Posterior vena cava (tissue), 2 donors: ENCODE results near the gene FPGS. TPM values are rescaled to one million over a fixed set of nuclear protein-coding genes. Genes with fewer than 3 reads are reported as not detected.

Experiments
- DNase-seq: peaks from one replicate; pipeline ENCODE4 v3.0.0-alpha.2; 2020; ENCODE audit warnings: low spot score
- intact Hi-C, 2 donors: fragments of 100-400 bp; cut with DNase I; formaldehyde crosslinking; loops; one replicate each; pipeline versions ENCODE4 v1.14.1 to v1.14.2; 2022 to 2023
- total RNA-seq, 2 donors: library from RNA; stranded (reverse); fragmentation: NEBNext Ultra II Directional; extraction: Animal tissue kit (Norgen Biotek cat#: 25700); gene quantifications; one replicate each; pipeline ENCODE4 v1.2.1, GENCODE V29; 2021
- donor health status: DM: yes; HTN: yes; CAD: no.
- donor health status: DM: yes; HTN: yes; CAD: no.

The FPGS gene
- total RNA-seq, 2 donors from 2014 or later: 35.5 to 55.1 TPM

DNA sequence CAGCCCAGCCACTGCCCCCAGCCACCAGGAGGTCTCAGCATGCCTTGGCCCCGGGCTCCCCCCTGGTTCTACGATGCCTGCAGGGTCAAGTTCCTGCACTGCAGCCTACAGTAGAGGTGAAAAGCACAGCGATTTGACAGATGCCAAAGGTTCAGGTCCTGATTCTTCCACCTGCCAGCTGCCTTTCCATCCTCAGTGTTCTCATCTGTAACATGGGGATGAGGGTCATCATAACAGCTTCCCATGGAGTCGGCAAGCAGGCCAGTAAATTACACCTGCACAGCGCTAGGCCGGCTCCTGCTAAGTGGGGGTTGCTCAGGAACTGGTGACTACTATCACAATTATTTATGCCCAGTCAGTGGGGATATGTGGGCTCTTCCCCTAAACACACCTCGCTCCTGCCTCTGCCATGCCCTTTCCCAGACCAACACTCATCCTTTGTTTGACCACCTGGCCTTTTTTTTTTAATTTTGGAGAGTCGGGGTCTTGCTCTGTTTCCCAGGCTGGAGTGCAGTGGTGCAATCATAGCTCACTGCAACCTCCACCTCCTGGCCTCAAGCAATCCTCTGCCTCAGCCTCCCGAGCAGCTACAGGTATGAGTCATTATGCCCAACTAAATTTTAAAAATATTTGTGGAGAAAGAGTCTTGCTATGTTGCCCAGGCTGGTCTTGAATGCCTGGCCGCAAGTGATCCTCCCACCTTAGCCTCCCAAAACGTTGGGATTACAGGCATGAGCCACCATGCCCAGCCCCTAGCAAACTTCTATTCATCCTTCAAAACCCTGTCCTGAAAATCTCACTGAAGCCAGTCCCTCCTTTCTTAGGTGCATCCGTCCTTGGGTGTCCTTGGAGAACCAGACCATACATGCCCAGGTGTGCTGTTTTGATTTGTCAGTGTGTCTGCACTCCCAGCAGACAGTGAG lies 45.4 kb downstream of the FPGS start:
- intact Hi-C loops: no loop called here
- no peak for DNase-seq

DNA sequence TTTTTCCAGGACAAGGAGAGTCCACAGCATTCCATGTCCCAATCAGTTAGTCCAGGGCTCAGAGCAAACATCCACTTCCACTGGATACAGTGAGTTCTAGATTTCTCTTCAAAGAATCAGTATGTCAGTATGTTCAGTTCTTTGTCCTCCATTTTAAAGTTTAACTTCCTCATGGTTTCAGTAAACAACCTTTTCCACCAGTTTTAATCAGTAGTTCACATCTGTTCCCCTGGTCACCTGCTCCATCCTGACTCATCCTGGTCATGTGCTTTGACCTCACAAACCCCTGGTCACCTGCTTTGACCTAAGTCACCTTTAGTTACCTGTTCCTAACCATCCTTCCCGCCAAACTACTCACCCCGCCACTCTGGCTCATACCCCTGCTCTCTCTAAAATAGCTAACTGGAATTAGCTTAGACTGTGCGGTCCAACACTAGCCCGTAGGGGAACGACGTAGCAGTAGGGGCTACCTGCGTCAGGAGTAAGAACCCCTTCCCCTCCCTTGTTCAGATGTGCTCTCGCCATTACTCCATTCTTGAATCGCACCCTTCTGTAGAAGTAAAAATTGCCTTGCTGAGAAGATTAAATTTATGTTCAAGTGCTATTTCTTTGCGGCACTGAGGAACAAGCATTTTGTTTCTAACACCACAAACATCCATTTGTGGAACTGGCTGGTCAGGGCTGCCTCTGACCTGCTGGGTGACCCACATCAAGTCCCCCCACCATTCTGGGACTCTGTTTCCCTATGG lies 46.2 kb downstream of the FPGS start:
- intact Hi-C loops: no loop called here
- DNase-seq: no peak

DNA sequence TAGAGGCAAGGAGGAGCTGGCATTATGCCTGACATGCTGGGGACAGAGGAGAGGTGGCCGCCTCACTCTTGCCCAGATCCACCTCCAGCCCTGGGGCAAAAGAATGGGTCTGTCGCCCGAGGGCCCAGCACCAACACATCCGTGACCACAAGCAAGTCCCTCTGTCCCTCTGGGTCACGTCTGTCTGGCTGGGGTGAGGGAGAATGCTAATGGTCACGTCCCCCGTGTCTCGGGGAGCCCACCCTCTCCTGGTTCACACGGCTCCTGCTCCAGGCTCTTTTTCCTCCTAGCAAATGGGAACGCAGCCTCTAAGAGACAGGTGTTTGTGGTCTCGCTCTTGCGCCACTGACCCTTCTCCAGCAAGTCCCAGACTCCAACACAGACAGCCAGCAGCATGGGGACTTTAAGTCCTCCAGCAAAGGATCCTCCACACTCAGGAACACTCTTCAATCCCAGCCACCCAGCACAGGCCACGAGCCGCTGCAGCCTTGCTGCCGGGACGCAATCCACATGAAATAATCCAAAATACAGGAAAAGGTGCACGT lies 47.7 kb downstream of the FPGS start:
- DNase-seq: no peak
- intact Hi-C loops: no loop called here

DNA sequence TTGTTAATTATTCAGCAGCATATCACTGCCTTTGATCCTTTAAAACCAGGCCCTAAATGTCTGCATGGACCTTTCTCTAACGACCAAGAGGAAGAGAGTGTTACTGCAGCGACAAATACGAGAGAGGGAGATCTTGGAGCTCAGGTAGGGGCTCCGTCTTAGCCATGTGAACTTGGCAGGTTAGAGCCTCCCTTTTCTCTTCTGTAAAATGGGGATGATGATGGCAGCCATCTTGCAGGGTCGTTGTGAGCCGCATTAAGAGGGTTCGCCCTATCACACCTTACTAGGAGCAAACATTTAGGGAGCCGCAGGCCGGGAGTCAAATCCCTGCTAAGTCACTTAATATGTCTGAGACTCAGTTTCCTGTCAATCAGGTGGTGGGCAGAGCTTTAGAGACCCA lies 50.1 kb downstream of the FPGS start:
- intact Hi-C loops: no loop called here
- DNase-seq: no peak

DNA sequence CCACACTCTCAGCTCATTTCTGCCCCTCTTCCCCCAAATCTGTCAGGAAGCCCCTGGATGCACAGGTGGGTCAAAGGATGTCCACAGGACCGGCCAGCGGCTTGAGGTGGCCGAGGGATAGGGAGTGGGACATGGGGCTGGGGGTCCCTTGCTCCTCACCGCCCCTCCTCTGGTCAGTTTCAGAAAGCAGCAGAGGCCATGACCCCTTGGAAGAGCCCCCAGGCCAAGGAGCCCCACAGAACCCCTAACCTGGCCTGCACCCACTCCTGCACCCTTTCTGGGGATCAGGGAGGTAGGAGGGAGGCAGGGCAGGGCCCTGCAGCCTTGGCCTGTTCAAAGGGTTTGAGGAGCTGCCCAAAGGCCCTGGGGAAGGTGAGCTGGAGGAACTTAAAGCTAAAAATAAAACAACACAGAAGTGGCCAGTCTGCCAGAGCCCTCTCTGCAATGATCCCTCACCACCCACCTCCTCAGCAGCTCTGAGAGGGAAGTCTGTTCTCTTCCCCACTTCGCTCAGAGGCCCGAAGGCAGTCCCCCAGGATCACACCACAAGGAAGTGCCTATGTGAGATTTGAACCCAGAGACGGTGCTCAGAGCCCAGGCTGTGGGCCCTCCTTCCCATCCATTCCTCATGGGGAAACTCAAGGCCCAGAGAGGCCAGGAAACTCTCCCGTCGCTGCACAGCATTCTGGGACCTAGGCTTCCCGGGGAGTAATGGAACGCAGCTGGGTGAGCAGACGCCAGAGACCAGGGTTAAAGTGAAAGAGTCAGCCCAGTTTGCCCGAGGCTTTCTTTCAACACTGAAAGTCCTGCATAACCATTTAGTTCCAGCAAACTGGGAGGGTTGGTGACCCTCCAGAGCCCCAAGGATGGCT lies 50.9 kb downstream of the FPGS start:
- intact Hi-C loops: loop anchor here in 1 of 2 donors (2.0 kb wide), 1 partner anchor 19 kb away; no protein-coding TSS in a partner anchor
- DNase-seq: no peak

DNA sequence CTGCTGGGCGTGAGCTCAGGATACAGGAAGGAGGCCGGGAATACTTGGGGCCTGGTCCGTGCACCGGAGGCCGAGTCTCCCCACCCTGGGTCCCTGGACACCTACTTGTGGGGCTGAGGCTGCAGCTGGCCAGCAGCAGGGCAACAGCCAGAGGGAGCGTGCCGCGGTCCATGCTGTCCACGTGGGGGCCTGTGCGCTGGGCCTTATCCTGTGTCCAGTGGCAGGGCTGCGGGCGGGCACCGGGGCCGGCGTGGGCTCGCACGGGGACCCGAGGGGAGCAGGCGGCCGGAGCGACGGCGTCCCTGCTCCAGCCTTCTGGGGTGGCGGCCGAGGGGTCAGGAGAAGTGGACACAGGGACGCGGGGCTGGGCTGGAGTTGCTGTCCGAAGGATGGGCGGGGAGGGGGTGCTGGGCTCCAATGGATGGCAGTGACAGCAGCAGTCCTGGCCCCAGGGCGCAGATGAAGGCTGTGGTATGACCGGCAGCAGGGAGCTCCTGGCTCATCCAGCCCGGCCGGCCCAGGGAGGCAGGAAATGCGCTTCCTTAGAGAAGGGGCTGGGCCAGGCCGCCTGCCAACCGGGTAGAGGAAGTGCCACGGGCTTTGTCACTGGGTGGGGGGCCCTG lies 51.6 kb downstream of the FPGS start, which contains the start of gene ENG:
ENG (minus strand) TSS at position 475 of the 623 bp plus-strand sequence; CDS start at position 172, 303 bp downstream.
- peak; percentile 96 for DNase-seq
- intact Hi-C loops: loop anchor here in 1 of 2 donors (2.0 kb wide), 1 partner anchor 19 kb away; no protein-coding TSS in a partner anchor

DNA sequence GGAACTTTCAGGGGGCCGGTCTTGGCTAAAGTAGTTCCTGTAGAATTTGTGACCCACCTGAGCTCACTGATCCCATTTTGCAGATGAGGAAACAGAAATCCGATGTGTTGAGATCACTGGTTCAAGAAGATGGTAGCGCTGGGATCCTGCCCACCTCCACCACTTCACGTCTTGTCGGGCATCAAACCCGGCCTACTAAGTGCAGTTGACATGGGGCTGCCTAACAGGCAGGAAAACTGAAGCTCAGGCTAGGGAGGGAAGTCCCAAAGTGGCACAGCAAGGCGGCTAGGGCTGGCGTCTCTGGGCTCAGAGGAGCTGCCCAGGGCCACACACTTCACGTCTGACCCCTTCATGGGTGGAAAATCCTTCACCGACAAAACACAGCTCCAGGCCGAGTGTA lies 52.3 kb downstream of the FPGS start:
- intact Hi-C loops: loop anchor here in 1 of 2 donors (2.0 kb wide), 1 partner anchor 20 kb away; no protein-coding TSS in a partner anchor
- DNase-seq: no peak

DNA sequence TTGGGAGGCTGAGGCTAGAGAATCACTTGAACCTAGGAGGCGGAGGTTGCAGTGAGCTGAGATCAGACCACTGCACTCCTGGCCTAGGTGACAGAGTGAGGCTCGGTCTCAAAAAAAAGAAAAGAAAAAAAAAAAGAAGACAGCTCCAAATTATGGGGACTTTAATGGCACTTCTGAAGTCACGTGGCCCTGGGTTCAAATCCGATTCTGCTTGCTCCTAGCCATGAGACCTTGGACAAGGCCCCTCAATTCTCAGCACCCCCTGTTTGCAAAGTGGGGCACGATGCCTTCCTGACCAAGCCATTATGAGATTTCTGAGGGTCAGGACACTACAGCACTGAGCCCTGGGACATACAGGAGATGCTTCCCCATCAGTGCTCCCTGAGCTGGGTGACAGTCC lies 52.8 kb downstream of the FPGS start:
- DNase-seq: no peak
- intact Hi-C loops: loop anchor here in 1 of 2 donors (2.0 kb wide), 1 partner anchor 21 kb away; no protein-coding TSS in a partner anchor

DNA sequence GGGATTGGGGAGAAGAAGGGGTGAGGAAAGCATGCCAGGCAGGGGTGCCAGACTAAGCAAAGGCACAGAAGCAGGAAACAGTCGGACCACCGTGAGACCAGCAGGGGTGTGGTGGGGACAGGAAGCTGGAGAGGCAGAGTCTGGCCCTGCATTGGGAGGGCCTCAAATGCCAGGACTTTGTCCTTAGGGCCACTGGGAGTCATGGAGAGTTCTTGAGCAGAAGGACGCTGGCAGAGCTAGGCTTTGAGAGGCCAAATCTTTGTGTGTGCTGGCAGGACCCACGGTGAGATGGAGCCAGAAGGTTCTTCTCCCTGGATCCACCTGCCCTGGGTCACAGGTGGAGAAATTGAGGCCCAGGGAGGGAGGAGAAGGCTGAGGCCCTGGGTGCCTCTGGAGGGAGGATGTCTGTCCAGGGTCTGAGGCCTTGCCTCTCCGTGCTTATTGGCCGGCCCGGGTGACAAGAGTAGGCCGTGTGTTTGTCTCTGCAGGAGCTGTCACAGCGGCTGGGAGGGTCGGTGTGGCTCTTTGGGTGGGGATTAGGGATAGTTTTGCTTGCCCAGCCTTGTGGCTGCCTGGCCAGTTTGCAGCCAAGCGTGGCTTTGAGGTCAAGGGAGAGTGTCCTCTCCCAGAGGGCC lies 53.5 kb downstream of the FPGS start:
- intact Hi-C loops: no loop called here
- no peak for DNase-seq

DNA sequence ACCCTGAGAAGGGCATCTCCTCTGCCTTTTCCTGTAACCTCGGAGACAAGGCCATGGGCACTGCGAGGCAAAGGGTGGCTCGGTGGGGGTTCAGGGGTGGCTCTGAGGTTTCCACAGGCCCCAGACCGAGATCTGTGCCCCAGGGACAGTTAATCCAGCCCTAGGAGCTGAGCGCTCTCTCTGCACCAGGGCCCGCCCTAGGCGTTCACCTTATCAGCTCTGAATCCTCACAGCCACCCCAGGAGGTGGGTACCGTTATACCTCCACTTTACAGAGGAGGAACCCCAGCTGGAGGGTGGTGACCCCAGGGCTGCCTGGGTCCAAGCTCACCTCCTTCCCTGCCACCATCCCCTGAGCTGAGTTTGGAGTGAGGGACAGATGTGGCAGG lies 54.0 kb downstream of the FPGS start:
- no peak for DNase-seq
- intact Hi-C loops: no loop called here

DNA sequence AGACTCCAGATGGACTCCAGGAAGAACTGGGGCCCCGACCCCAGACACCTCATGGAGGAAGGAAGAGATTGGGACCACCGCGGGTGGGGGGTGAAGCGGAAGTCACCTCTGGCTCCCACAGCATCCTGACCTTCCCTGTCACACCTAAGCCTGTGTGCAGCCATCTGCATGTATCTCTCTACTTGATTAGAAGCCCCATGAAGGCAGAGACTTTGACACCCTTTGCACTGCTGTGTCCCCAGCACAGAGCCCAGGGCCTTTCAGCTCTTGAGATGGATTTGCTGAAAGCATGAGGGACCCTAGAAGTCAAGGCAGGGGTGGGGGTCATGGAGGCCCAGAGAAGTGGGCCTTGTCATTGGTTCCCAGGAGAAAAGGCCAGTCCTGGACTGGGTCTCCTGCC lies 54.6 kb downstream of the FPGS start:
- intact Hi-C loops: no loop called here
- DNase-seq: no peak

DNA sequence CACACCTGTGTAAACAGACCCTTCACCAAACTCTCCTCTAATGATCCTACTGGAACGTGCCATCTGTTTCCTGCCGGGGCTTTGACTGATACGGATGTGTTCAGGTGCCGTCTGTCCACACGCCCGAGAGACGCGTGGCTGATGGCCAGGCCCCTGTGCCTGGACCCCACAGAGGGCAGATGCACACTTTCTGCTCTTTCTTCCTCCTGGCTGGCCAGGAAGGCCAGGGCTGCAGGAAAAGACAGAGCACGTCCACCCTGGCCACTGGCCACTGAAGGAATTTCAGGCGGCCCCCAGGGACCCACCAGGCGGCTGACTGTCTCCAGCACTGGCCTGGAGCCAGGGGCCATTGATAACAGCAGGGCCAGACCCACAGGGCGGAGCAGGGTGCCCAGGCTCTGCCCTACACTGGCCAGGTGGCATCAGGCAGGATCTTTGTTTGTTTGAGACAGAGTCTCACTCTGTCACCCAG lies 55.4 kb downstream of the FPGS start:
- DNase-seq: peak; percentile 91
- intact Hi-C loops: no loop called here

DNA sequence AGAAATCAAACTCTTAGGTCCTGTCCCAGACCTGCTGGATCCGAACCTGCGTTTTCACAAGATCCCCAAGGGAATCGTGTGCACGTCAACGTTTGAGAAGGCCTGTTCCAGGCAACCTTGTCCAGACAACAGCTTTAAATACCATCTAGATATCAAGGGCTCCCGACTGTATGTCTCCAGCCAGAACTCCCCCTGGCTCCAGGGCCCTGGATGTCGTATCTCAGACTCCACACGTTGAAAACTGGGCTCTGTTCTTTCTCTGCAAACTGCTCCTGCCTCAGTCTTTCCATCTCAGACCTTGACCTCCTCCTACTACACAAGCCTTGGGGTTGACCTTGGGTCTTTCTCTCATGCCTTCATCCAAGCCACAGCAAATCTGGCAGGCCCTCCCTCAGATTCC lies 57.6 kb downstream of the FPGS start:
- intact Hi-C loops: loop anchor here in 1 of 2 donors (10.0 kb wide), 1 partner anchor 125 kb away; the partner anchor contains the start of gene TOR2A
- peak; percentile 90 for DNase-seq

DNA sequence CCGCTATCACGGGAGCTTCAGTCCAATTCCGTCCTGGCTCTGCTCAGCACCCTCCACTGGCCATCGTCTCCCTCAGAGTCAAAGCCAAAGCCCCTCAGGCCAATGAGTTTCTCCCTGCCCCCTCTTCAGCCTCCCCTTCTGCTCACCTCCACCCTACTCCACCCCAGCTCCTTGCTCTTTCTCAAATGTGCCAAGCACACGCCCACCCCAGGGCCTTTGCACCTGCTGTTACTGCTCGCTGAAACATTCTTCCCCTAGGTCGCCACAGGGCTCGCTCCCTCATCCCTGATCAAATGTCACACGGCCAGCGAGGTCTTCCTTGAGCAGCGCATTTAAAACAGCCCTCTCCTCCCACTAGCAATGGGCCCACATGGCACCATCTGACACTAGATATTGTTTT lies 58.1 kb downstream of the FPGS start:
- intact Hi-C loops: loop anchor here in 1 of 2 donors (10.0 kb wide), 1 partner anchor 126 kb away; the partner anchor contains the start of gene TOR2A
- DNase-seq: no peak

DNA sequence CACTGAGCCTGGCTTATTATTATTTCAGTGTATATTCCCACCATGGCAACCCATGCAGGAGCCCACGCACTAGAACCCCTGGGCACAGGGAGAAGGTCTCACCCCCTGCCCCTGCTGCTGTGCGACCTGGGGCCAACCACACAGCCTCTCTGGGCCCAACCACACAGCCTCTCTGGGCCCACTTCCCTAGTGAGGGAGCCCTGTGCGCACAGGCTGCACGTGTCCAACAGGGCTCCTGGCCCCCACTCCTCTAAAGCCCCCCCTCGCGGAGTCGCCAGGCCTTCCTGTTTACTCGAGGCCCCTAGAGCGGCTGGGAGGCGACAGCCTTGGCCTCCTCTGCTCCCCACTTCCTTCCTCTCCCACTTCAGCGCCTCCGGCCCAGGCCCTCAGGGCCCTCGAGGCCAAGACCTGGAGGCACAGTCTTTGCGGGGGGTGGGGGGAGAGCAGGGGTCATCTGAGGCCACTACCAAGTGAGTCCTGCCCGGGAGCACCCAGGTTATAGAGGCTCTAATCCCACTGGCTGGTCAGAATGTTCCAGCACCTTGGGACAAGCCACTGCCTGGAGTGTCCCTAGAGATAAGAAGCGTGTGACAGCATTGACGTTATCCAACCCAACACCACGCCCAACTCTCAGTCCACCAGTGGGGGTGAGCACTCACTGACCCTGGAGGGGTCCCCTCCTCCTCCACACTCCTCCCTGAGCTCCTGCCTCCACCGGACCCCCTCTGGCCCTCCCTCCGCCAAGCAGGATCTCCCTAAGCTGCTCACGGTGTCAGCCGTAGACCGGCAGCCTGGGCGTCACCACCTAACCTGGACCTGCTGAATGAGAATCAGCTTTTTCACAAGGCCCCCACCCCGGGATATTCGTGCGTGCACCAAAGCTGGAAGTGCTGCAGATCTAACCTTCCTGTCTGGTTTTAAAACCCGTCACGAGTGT lies 59.7 kb downstream of the FPGS start:
- peak; percentile 93 for DNase-seq

DNA sequence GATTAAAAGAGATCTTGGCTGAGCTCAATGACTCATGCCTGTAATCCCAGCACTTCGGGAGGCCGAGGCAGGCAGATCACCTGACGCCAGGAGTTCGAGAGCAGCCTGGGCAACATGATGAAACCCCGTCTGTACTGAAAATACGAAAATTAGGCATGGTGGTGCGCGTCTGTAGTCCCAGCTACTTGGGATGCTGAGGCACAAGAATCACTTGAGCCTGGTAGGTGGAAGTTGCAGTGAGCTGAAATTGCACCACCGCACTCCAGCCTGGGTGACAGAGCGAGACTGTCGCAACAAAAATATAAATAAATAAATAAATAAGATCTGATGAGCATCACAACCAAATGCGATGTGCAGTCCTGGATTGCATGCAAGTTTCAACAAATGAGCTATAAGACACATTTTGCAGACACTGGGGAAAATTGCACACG lies 60.5 kb downstream of the FPGS start:
- intact Hi-C loops: loop anchor here in 1 of 2 donors (10.0 kb wide), 1 partner anchor 128 kb away; the partner anchor contains the start of gene TOR2A
- DNase-seq: no peak

More for the DNA sequence above, 59.7 kb downstream of the FPGS start:
- intact Hi-C loops: loop anchor here in 1 of 2 donors (10.0 kb wide), 1 partner anchor 128 kb away; the partner anchor contains the start of gene TOR2A
